DND-41 (cell line): Measurements from ENCODE around the gene DIS3L2.

Source experiments
- ATAC-seq: fragments of 200-7000 bp; cut with Tn5 transposase; 3 replicates; pipeline ENCODE4 v1.9.1; 2021; ENCODE audit warnings: low read depth; ENCODE audit not compliant: insufficient read depth
- DNase-seq: peaks from one replicate; pipeline ENCODE4 v3.0.0-alpha.2; 2020
- H2AFZ ChIP-seq: 2 replicates; pipeline ENCODE4 v1.6.0; 2012; ENCODE audit warnings: low read depth, low read length
- H3K27ac ChIP-seq: 2 replicates; pipeline ENCODE4 v1.5.1; 2012; ENCODE audit warnings: low read length, inconsistent platforms
- H3K27me3 ChIP-seq: fragments of 200-600 bp; sonication (generic); 2 replicates; pipeline ENCODE4 v1.6.0; 2012; ENCODE audit warnings: low read length, mild to moderate bottlenecking, inconsistent platforms; ENCODE audit not compliant: insufficient read depth, poor library complexity
- H3K36me3 ChIP-seq: 2 replicates; pipeline ENCODE4 v1.5.1; 2012; ENCODE audit warnings: low read length, inconsistent platforms; ENCODE audit not compliant: insufficient read depth
- H3K4me1 ChIP-seq: 2 replicates; pipeline ENCODE4 v1.5.1; 2012; ENCODE audit warnings: mild to moderate bottlenecking, low read length; ENCODE audit not compliant: insufficient read depth
- H3K4me2 ChIP-seq: 2 replicates; pipeline ENCODE4 v1.6.0; 2012; ENCODE audit warnings: mild to moderate bottlenecking, moderate library complexity, low read length, inconsistent platforms; ENCODE audit not compliant: insufficient read depth
- H3K4me3 ChIP-seq, 2 experiments: fragments of 200-600 bp in 1 of 2; shearing (Covaris generic) in 1 of 2; 2 replicates each; pipeline ENCODE4 v1.5.1; 2012 to 2016; ENCODE audit warnings: inconsistent platforms in 2 of 2, low read length in 2 of 2, mild to moderate bottlenecking in 2 of 2, low read depth in 1 of 2, moderate library complexity in 1 of 2
- H3K79me2 ChIP-seq: 2 replicates; pipeline ENCODE4 v1.6.0; 2012; ENCODE audit warnings: low read length, inconsistent platforms; ENCODE audit not compliant: insufficient read depth
- H3K9ac ChIP-seq: 2 replicates; pipeline ENCODE4 v1.6.0; 2012; ENCODE audit warnings: low read depth, mild to moderate bottlenecking, inconsistent platforms, low read length, moderate library complexity
- H3K9me3 ChIP-seq: 2 replicates; pipeline ENCODE4 v1.5.1; 2012; ENCODE audit warnings: low read length, moderate library complexity, mild to moderate bottlenecking, inconsistent platforms; ENCODE audit not compliant: insufficient read depth, severe bottlenecking
- H4K20me1 ChIP-seq: 2 replicates; pipeline ENCODE4 v1.6.0; 2012; ENCODE audit warnings: low read length; ENCODE audit not compliant: insufficient read depth
- CTCF ChIP-seq: IDR thresholded peaks from 2 replicates; pipeline ENCODE4 v1.5.1; 2012; ENCODE audit warnings: borderline replicate concordance, low read length, moderate library complexity, mild to moderate bottlenecking; ENCODE audit not compliant: poor library complexity, severe bottlenecking; ENCODE audit errors: extremely low read depth
- EZH2 ChIP-seq: IDR thresholded peaks from 3 replicates; pipeline ENCODE4 v1.6.1; 2012; ENCODE audit warnings: borderline replicate concordance, low read depth, mild to moderate bottlenecking, moderate library complexity, low read length, inconsistent platforms; ENCODE audit not compliant: severe bottlenecking

Gene DIS3L2

GRCh38 chr2:231965102-231965501, 3.6 kb downstream of the DIS3L2 start:
- H3K4me2 ChIP-seq: no peak overlapping the region
- no peak overlapping the region for H3K27ac ChIP-seq
- H3K4me3 ChIP-seq: no peak overlapping the region
- H3K9ac ChIP-seq: no peak overlapping the region
- no peaks in the 10 kb centered on the region for H3K27me3 ChIP-seq
- no peak overlapping the region for H2AFZ ChIP-seq
- H4K20me1 ChIP-seq: 0 out of 2 replicates have a peak, but pooled peaks cover 3% of the 10 kb centered on the region
- H3K4me1 ChIP-seq: peaks cover 34% of the 10 kb centered on the region
- ATAC-seq (no peak), DNase-seq (no peak)
- H3K36me3 ChIP-seq: peaks cover 5% of the 10 kb centered on the region
- H3K79me2 ChIP-seq: peaks cover 90% of the 10 kb centered on the region
- TF ChIP-seq CTCF: no peak
- no peak for TF ChIP-seq EZH2
- H3K9me3 ChIP-seq: peaks cover 9% of the 10 kb centered on the region

- DNase-seq (no peak), ATAC-seq (no peak)
- H4K20me1 ChIP-seq: 0 out of 2 replicates have a peak, but pooled peaks cover 3% of the 10 kb centered on the region
- TF ChIP-seq EZH2 (no peak), CTCF (no peak)
- H3K4me3 ChIP-seq: no peak overlapping the region
- peaks cover 9% of the 10 kb centered on the region for H3K9me3 ChIP-seq
- H3K79me2 ChIP-seq: peaks cover 90% of the 10 kb centered on the region
- peaks cover 4% of the 10 kb centered on the region for H3K36me3 ChIP-seq
- H3K27me3 ChIP-seq: no peaks in the 10 kb centered on the region
- H2AFZ ChIP-seq: no peak overlapping the region
- H3K9ac ChIP-seq: no peak overlapping the region
- peaks cover 24% of the 10 kb centered on the region for H3K4me1 ChIP-seq
- no peak overlapping the region for H3K4me2 ChIP-seq
- H3K27ac ChIP-seq: no peak overlapping the region
These were observed 5.4 kb downstream of the DIS3L2 start for GRCh38 chr2:231966886-231967285.

GRCh38 chr2:231968820-231969219, 7.3 kb downstream of the DIS3L2 start:
- DNase-seq (no peak), ATAC-seq (no peak)
- no peak overlapping the region for H3K4me3 ChIP-seq
- TF ChIP-seq CTCF: no peak
- no peak for TF ChIP-seq EZH2
- H3K36me3 ChIP-seq: peaks cover 3% of the 10 kb centered on the region; the same call in 1 of the 2 replicates
- H3K9ac ChIP-seq: no peak overlapping the region
- peaks cover 5% of the 10 kb centered on the region for H3K4me1 ChIP-seq
- H4K20me1 ChIP-seq: 0 out of 2 replicates have a peak, but pooled peaks cover 3% of the 10 kb centered on the region
- H2AFZ ChIP-seq: no peak overlapping the region
- no peaks in the 10 kb centered on the region for H3K27me3 ChIP-seq
- H3K9me3 ChIP-seq: peaks cover 9% of the 10 kb centered on the region
- no peak overlapping the region for H3K4me2 ChIP-seq
- no peak overlapping the region for H3K27ac ChIP-seq
- peaks cover 81% of the 10 kb centered on the region for H3K79me2 ChIP-seq

- no peaks in the 10 kb centered on the region for H3K27me3 ChIP-seq
- H3K4me1 ChIP-seq: no peaks in the 10 kb centered on the region
- peaks cover 3% of the 10 kb centered on the region; the same call in 1 of the 2 replicates for H3K36me3 ChIP-seq
- TF ChIP-seq EZH2 (no peak), CTCF (no peak)
- H3K4me2 ChIP-seq: no peak overlapping the region
- H2AFZ ChIP-seq: no peak overlapping the region
- DNase-seq: no peak
- no peak for ATAC-seq
- peaks cover 9% of the 10 kb centered on the region for H3K9me3 ChIP-seq
- no peak overlapping the region for H3K4me3 ChIP-seq
- peaks cover 64% of the 10 kb centered on the region for H3K79me2 ChIP-seq
- H3K27ac ChIP-seq: no peak overlapping the region
- peaks cover 3% of the 10 kb centered on the region; the same call in 1 of the 2 replicates for H4K20me1 ChIP-seq
- no peak overlapping the region for H3K9ac ChIP-seq
These were observed 8.9 kb downstream of the DIS3L2 start for GRCh38 chr2:231970461-231970860.
